ENCODE measurements around the gene ASTN2.

The ASTN2 gene

GRCh38 chr9:117454711-117455110, 39.9 kb upstream of the ASTN2 start:
- DNase-seq (ENCODE audit: low read depth) = no peak
- no peak for TF ChIP-seq CTCF (conservative IDR thresholded peaks at IDR 0.05; ENCODE audit: low read depth, low read length)
- H3K4me3 ChIP-seq (ENCODE audit: low read length) = no peak overlapping the region

- DNase-seq (ENCODE audit: low read depth) = no peak
- H3K4me3 ChIP-seq (ENCODE audit: low read length) = no peak overlapping the region
- no peak for TF ChIP-seq CTCF (conservative IDR thresholded peaks at IDR 0.05; ENCODE audit: low read depth, low read length)
These were observed 38.9 kb upstream of the ASTN2 start for GRCh38 chr9:117453737-117454136.

- no peak for DNase-seq (ENCODE audit: low read depth)
- TF ChIP-seq CTCF (conservative IDR thresholded peaks at IDR 0.05; ENCODE audit: low read depth, low read length) = no peak
- no peak overlapping the region for H3K4me3 ChIP-seq (ENCODE audit: low read length)
These were observed 36.5 kb upstream of the ASTN2 start for GRCh38 chr9:117451311-117451710.

GRCh38 chr9:117448066-117448465, 33.2 kb upstream of the ASTN2 start:
- no peak overlapping the region for H3K4me3 ChIP-seq (ENCODE audit: low read length)
- TF ChIP-seq CTCF (conservative IDR thresholded peaks at IDR 0.05; ENCODE audit: low read depth, low read length) = no peak
- DNase-seq (ENCODE audit: low read depth) = no peak

GRCh38 chr9:117445631-117446030, 30.8 kb upstream of the ASTN2 start:
- TF ChIP-seq CTCF (conservative IDR thresholded peaks at IDR 0.05; ENCODE audit: low read depth, low read length) = no peak
- DNase-seq (ENCODE audit: low read depth) = no peak
- H3K4me3 ChIP-seq (ENCODE audit: low read length) = no peak overlapping the region

- DNase-seq (ENCODE audit: low read depth) = no peak
- no peak for TF ChIP-seq CTCF (conservative IDR thresholded peaks at IDR 0.05; ENCODE audit: low read depth, low read length)
- no peak overlapping the region for H3K4me3 ChIP-seq (ENCODE audit: low read length)
These were observed 29.6 kb upstream of the ASTN2 start for GRCh38 chr9:117444501-117444900.

GRCh38 chr9:117437283-117437682, 22.4 kb upstream of the ASTN2 start:
- TF ChIP-seq CTCF (conservative IDR thresholded peaks at IDR 0.05; ENCODE audit: low read depth, low read length) = no peak
- no peak for DNase-seq (ENCODE audit: low read depth)
- H3K4me3 ChIP-seq (ENCODE audit: low read length) = no peak overlapping the region

Measured in retinal pigment epithelial cell (primary cell).